HepG2 (cell line): Measurements from ENCODE around the gene SMIM45.

Experiments used
- ATAC-seq: fragments of 200-7000 bp; cut with Tn5 transposase; 3 replicates; pipeline ENCODE4 v1.9.1; 2020; ENCODE audit warnings: mild to moderate bottlenecking, moderate library complexity
- BruUV-seq: library from RNA; stranded (reverse); fragments of 400-500 nt; replicated peaks from 2 replicates; lab custom pipeline; 2021; lab: Mats Ljungman, UMichigan
- CTCF ChIA-PET: fragments of 300-600 bp; formaldehyde crosslinking; extraction: SDS; loops from one replicate; lab custom pipeline; 2021; ENCODE audit warnings: low total read pairs, inconsistent platforms, low intra/inter-chr PET ratio; lab: Yijun Ruan, JAX
- POLR2A ChIA-PET: fragments of 350-600 bp; sonication (Branson Sonifier 250); formaldehyde crosslinking; loops from one replicate; lab custom pipeline; 2020; ENCODE audit warnings: antibody characterized with exemption, inconsistent platforms; lab: Yijun Ruan, JAX
- DNase-seq: peaks from one replicate; pipeline ENCODE4 v3.0.0-alpha.2; 2015; ENCODE audit warnings: low spot score
- FAIRE-seq: peaks from 3 replicates; lab custom pipeline; 2011; peaks lifted over from hg19 to GRCh38; lab: Jason Lieb, UNC
- H2AFZ ChIP-seq: one replicate; pipeline ENCODE4 v1.6.1; 2011; ENCODE audit warnings: low read length, inconsistent platforms
- H3K27ac ChIP-seq: fragments of 300-600 bp; 3 replicates; pipeline ENCODE4 v1.8.0; 2011; ENCODE audit warnings: mixed run types, mild to moderate bottlenecking, mixed read lengths, low read length, inconsistent platforms; ENCODE audit not compliant: insufficient read depth; ENCODE audit errors: extremely low read length
- H3K27me3 ChIP-seq, 2 experiments: fragments of 200-600 bp in 1 of 2; 2 replicates in 1 of 2; 3 replicates in 1 of 2; pipeline versions ENCODE4 v1.6.0 to v1.8.0; 2011; ENCODE audit warnings: low read length in 2 of 2, mild to moderate bottlenecking in 2 of 2, moderate library complexity in 2 of 2, inconsistent platforms in 1 of 2; ENCODE audit not compliant: insufficient read depth in 2 of 2, control insufficient read depth in 1 of 2
- H3K36me3 ChIP-seq, 2 experiments: fragments of 200-600 bp in 1 of 2; replicated peaks in 1 of 2; 2 replicates in 1 of 2; 3 replicates in 1 of 2; pipeline versions ENCODE4 v1.5.1 to v1.8.0; 2011; ENCODE audit warnings: low read length in 2 of 2, inconsistent platforms in 1 of 2; ENCODE audit not compliant: insufficient read depth in 2 of 2, control insufficient read depth in 1 of 2
- H3K4me1 ChIP-seq: 2 replicates; pipeline ENCODE4 v1.5.1; 2012; ENCODE audit warnings: low read length, inconsistent platforms; ENCODE audit not compliant: insufficient read depth
- H3K4me2 ChIP-seq: 2 replicates; pipeline ENCODE4 v1.6.0; 2011; ENCODE audit warnings: low read depth, low read length, inconsistent platforms
- H3K4me3 ChIP-seq, 3 experiments: fragments of 200-600 bp in 1 of 3; sonication (generic), shearing (Covaris generic) in 1 of 3; replicated peaks in 1 of 3; 2 replicates each; pipeline ENCODE4 v1.5.1; 2011 to 2016; ENCODE audit warnings: low read length in 3 of 3, inconsistent platforms in 2 of 3, low read depth in 2 of 3, mild to moderate bottlenecking in 2 of 3, control low read depth in 1 of 3, mixed read lengths in 1 of 3; ENCODE audit not compliant: insufficient read depth in 1 of 3
- H3K79me2 ChIP-seq: one replicate; pipeline ENCODE4 v1.6.1; 2011; ENCODE audit warnings: low read length, inconsistent platforms; ENCODE audit not compliant: insufficient read depth
- H3K9ac ChIP-seq: 2 replicates; pipeline ENCODE4 v1.6.0; 2011; ENCODE audit warnings: mild to moderate bottlenecking, low read depth, low read length, inconsistent platforms; ENCODE audit not compliant: insufficient read depth
- H3K9me3 ChIP-seq: 2 replicates; pipeline ENCODE4 v1.5.1; 2012; ENCODE audit warnings: mild to moderate bottlenecking, low read length
- H4K20me1 ChIP-seq: 2 replicates; pipeline ENCODE4 v1.6.0; 2011; ENCODE audit warnings: inconsistent platforms, mild to moderate bottlenecking, low read length, moderate library complexity; ENCODE audit not compliant: insufficient read depth
- AGO1 ChIP-seq: fragments of 200-400 bp; formaldehyde crosslinking; IDR thresholded peaks from 2 replicates; pipeline ENCODE4 v1.6.1; 2017; ENCODE audit warnings: mild to moderate bottlenecking, low read depth, low read length, moderate library complexity; ENCODE audit not compliant: poor library complexity, severe bottlenecking
- GTF3A ChIP-seq: sonication (generic); formaldehyde crosslinking; conservative IDR thresholded peaks from 2 replicates; pipeline ENCODE4 v1.4.0; 2020; ENCODE audit warnings: mild to moderate bottlenecking, missing genetic modification reagents
- HOXD1 ChIP-seq: sonication (generic); formaldehyde crosslinking; IDR thresholded peaks from 2 replicates; pipeline ENCODE4 v1.5.0; 2020; ENCODE audit warnings: missing genetic modification reagents
- MLX ChIP-seq: IDR thresholded peaks from 2 replicates; pipeline ENCODE4 v1.6.1; 2016
- STAT6 ChIP-seq: sonication (generic); formaldehyde crosslinking; IDR thresholded peaks from 2 replicates; pipeline ENCODE4 v1.4.0; 2020; ENCODE audit warnings: missing genetic modification reagents, mild to moderate bottlenecking, borderline replicate concordance
- ZHX1 ChIP-seq: sonication (generic); formaldehyde crosslinking; IDR thresholded peaks from 2 replicates; pipeline ENCODE4 v1.8.1; 2022; ENCODE audit warnings: low read depth, mild to moderate bottlenecking, missing genetic modification reagents
- ZNF207 ChIP-seq: fragments of 450-650 bp; IDR thresholded peaks from 2 replicates; pipeline ENCODE4 v1.6.1; 2016; ENCODE audit warnings: antibody characterized with exemption, borderline replicate concordance
- ZNF33A ChIP-seq: sonication (generic); formaldehyde crosslinking; IDR thresholded peaks from 2 replicates; pipeline ENCODE4 v1.5.1; 2020; ENCODE audit warnings: missing genetic modification reagents, mild to moderate bottlenecking, moderate library complexity, borderline replicate concordance
- ZNF362 ChIP-seq: sonication (generic); formaldehyde crosslinking; IDR thresholded peaks from 2 replicates; pipeline ENCODE4 v1.4.0; 2020; ENCODE audit warnings: missing genetic modification reagents, mild to moderate bottlenecking, borderline replicate concordance
- ZNF484 ChIP-seq: sonication (generic); formaldehyde crosslinking; IDR thresholded peaks from 2 replicates; pipeline ENCODE4 v1.5.1; 2020; ENCODE audit warnings: mild to moderate bottlenecking, low read depth, missing genetic modification reagents, borderline replicate concordance
- WGBS: methylation state at CpG from one replicate; pipeline ENCODE4 v1.1.6; 2017; ENCODE audit warnings: low lambda C conversion rate; 5-methylcytosine and 5-hydroxymethylcytosine counted together
- in situ Hi-C: cut with HindIII; loops from 2 replicates; pipeline ENCODE4 v1.10.0; 2017; ENCODE audit warnings: low pct_unique_long_range_greater_than_20kb; ENCODE audit not compliant: extremely low pct_ligation_motif_present
- intact Hi-C: fragments of 100-400 bp; cut with micrococcal nuclease; formaldehyde crosslinking; loops from one replicate; pipeline ENCODE4 v1.10.0; 2022; ENCODE audit not compliant: unreplicated experiment
- TF ChIP-seq, protein P1 (sequence below): sonication (generic); formaldehyde crosslinking; conservative IDR thresholded peaks from 2 replicates; pipeline ENCODE4 v1.4.0; 2020; ENCODE audit warnings: missing genetic modification reagents

Gene SMIM45

DNA sequence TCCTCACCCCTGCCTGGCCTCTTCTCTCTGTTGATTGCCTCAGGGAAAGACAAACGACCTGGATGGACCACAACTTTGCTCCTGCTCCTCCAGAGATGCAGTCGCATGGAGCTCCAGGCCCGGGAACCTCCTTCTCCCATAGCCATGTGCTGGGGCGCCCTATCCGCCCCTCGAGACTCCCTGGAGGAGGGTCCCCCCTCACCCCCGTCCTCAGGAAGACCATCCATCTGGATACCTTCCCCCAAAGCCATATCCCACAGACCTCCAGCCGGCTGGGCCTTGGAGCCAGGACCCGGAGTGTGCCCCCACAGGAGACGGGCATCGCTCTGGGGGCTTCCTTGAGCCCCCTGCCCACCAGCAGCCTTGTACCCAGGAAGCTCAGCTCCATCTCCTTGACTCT, 19.5 kb downstream of the SMIM45 start:
- H3K9ac ChIP-seq = no peak overlapping the region
- no TSS peak for BruUV-seq
- POLR2A ChIA-PET = no interaction called here
- H3K27me3 ChIP-seq = peaks cover 3 to 50% of the 10 kb centered on the region in 2 experiments
- CTCF ChIA-PET = no interaction called here
- no peak for ATAC-seq
- no peaks in the 10 kb centered on the region for H3K79me2 ChIP-seq
- WGBS = 20% methylated on average over 4 of the region's 11 CpGs
- no peak overlapping the region for H3K27ac ChIP-seq
- no peaks in the 10 kb centered on the region for H4K20me1 ChIP-seq
- no peaks in the 10 kb centered on the region for H3K36me3 ChIP-seq
- TF ChIP-seq ZNF484 = no peak
- TF ChIP-seq GTF3A (CRISPR knock-in tag) = no peak
- no peak for TF ChIP-seq STAT6 (CRISPR knock-in tag)
- no peak for TF ChIP-seq MLX (CRISPR knock-in tag)
- TF ChIP-seq, protein P1, sequence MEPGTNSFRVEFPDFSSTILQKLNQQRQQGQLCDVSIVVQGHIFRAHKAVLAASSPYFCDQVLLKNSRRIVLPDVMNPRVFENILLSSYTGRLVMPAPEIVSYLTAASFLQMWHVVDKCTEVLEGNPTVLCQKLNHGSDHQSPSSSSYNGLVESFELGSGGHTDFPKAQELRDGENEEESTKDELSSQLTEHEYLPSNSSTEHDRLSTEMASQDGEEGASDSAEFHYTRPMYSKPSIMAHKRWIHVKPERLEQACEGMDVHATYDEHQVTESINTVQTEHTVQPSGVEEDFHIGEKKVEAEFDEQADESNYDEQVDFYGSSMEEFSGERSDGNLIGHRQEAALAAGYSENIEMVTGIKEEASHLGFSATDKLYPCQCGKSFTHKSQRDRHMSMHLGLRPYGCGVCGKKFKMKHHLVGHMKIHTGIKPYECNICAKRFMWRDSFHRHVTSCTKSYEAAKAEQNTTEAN (CRISPR knock-in tag) = no peak
- no peak for TF ChIP-seq ZNF207
- no peak for TF ChIP-seq ZHX1
- TF ChIP-seq HOXD1 (CRISPR knock-in tag) = no peak
- TF ChIP-seq ZNF362 = no peak
- TF ChIP-seq AGO1 = no peak
- no peak for TF ChIP-seq ZNF33A
- TF ChIP-seq, all 625 proteins: peak for 0
- Histone ChIP-seq H3K4me3 (no peak overlapping the region), H2AFZ (no peak overlapping the region), H3K4me1 (peaks cover 11% of the 10 kb centered on the region; the same call in 1 of the 2 replicates), H3K9me3 (no peaks in the 10 kb centered on the region), H3K4me2 (no peak overlapping the region)
- DNase-seq = no peak
- intact Hi-C loops = no loop called here
- in situ Hi-C loops = loop anchor here (25.0 kb wide), 1 partner anchor 466 kb away; the partner anchor contains the start of gene NFAM1
- no peak for FAIRE-seq
